Hematopoietic multipotent progenitor cell treated with erythropoietin and hydrocortisone succinate and interleukin-3 and kit ligand, for 4 days (in vitro differentiated cells): ENCODE results near the gene ATP4B.

ENCODE experiments used
- DNase-seq: peaks from one replicate; pipeline ENCODE4 v3.0.0-alpha.2; 2015

ATP4B gene

GRCh38 chr13:113605461-113605860, 52.5 kb downstream of the ATP4B start:
- no peak for DNase-seq

DNA sequence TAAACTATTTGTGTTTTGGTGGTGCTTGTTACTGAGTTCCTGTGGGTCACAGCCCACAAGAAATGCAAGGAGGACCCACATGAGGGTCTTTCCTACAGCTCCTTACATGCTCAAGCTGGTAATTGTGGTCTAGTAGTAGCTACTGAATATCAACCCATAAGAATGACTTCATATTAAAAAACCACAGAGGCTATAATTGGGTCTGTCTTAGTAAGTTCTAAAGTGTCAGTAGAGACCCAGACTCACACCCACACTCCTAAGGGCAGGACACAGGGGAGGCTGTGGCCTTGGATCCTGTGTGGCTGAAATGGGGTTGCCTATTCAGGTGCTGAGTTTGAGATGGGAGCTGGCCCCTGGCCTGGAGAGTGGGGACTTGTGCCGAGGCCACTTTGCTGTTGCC, 53.8 kb downstream of the ATP4B start:
- no peak for DNase-seq

DNA sequence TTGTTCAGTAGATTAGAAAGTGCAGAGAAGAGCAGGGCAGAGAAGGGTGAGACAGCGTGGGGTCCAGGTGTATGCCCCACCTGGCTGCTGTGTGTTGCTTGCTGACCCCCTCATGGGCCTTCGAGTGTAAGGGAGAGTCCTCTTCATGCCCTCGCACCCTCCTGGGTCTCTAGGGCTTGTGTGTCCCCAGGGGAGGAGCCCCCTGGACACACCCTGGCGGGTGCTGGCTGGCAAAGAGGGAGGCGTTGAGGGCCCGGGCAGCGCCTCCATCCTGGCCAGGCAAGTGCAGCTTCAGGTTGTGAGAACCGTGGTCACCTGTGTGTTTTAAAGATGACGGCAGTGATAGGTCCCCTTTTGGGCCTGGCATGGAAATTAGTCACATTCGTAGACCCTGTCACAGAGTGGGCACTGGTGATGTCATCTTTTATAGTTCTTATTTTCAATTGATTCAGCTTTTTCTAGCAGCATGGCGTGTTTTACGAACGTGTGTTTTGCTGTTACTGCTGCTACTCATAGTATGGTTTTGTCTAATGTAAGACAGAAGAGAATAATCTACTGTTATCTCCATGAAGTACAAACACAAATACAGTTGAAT, 54.8 kb downstream of the ATP4B start:
- DNase-seq: no peak

GRCh38 chr13:113602291-113602988, 55.6 kb downstream of the ATP4B start:
- no peak for DNase-seq

DNA sequence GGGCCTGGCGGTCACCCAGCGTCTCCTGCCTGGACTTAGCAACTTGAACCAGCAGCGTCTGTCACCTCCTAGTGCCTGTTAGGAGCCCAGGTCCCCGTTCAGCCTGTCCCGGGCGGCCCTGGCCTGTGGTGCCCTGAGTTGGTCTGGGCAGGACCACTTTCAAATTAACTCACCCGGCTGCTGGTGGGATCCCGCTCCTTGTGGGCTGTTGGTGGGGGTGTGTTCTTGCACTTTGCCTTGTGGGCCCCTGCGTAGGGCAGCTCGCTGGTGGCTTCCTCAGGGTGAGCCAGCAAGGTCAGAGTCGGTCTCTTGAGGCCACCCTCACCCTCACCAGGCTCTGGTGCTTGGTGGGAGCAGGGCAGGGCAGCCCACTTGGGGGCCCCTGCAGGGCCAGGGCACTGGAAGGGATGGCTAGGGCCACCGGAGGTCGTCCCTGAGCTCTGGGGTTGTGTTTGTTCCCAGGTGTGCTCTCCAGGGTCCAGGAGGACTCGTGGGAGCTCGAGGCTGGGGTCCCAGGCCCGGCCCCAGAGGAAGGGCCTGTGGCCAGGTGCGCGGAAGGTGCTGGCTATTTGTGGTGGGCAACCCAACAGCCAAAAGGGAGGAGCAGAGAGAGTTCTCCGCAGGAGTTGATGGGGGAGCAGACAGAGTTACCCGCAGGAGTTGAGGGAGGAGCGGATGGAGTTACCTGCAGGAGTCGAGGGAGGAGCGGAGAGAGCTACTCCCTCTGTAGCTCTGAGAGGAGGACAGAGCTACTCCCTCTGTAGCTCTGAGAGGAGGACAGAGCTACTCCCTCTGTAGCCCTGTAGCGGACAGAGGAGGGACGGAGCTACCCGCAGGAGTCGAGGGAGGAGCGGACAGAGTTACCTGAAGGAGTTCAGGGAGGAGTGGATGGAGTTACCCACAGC, 56.6 kb downstream of the ATP4B start:
- DNase-seq: no peak

GRCh38 chr13:113599391-113599790, 58.6 kb downstream of the ATP4B start:
- no peak for DNase-seq
